HCT116 (cell line): ENCODE measurements around the gene STIL.

ENCODE experiments used
- POLR2A ChIP-seq: IDR thresholded peaks from 2 replicates; pipeline ENCODE4 v1.7.0; 2011; ENCODE audit warnings: borderline replicate concordance; ENCODE audit not compliant: insufficient read depth, insufficient read length; ENCODE audit errors: extremely low read depth
- RAD21 ChIP-seq: IDR thresholded peaks from 2 replicates; pipeline ENCODE4 v1.6.1; 2012; ENCODE audit warnings: low read depth, mild to moderate bottlenecking
- TF ChIP-seq, protein P1 (sequence below), 3 experiments: fragments of 200-600 bp in 1 of 3; sonication (generic) in 1 of 3; IDR thresholded peaks in 2 of 3; conservative IDR thresholded peaks in 1 of 3; 2 replicates each; pipeline ENCODE4 v1.5.1; 2012 to 2017; ENCODE audit warnings: low read depth in 2 of 3, low read length in 2 of 3, antibody characterized with exemption in 1 of 3, borderline replicate concordance in 1 of 3, control low read depth in 1 of 3, mild to moderate bottlenecking in 1 of 3, mixed read lengths in 1 of 3, mixed run types in 1 of 3, moderate library complexity in 1 of 3; ENCODE audit not compliant: insufficient read depth in 1 of 3

DNA sequence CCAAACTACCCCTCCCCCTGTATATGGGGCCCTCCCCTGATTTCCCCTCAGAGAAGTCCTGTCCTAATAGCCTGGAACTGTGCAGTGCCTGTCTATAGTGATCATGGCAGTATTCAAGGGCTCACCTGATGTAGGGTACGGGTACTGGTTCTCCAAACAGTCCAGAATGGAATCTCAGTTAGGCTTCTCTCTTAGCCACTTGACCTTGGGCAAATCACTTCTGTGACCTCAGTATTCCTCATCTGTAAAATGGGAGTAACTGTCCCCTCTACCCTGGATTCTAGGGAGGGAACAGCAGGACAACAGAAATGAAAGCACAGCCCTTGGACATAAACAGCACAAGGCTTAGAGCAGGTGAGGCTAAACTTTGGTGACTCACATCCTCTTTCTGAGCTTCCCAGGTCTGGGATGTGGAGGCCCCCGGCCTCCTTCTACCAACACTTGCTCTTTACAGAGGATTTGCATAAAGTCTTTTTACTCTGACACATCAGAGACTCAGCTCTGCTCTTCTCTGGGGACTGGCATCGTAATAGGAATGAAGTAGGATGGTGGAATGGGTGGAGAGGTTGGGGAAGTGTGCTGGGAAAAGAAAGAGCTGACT is 104.1 kb downstream of the STIL start:
- TF ChIP-seq, protein P1, sequence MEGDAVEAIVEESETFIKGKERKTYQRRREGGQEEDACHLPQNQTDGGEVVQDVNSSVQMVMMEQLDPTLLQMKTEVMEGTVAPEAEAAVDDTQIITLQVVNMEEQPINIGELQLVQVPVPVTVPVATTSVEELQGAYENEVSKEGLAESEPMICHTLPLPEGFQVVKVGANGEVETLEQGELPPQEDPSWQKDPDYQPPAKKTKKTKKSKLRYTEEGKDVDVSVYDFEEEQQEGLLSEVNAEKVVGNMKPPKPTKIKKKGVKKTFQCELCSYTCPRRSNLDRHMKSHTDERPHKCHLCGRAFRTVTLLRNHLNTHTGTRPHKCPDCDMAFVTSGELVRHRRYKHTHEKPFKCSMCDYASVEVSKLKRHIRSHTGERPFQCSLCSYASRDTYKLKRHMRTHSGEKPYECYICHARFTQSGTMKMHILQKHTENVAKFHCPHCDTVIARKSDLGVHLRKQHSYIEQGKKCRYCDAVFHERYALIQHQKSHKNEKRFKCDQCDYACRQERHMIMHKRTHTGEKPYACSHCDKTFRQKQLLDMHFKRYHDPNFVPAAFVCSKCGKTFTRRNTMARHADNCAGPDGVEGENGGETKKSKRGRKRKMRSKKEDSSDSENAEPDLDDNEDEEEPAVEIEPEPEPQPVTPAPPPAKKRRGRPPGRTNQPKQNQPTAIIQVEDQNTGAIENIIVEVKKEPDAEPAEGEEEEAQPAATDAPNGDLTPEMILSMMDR (IDR thresholded peaks at IDR 0.05 in 2 of 3, conservative IDR thresholded peaks at IDR 0.05 in 1 of 3; ENCODE audit: borderline replicate concordance in 1 of 3, insufficient read depth in 1 of 3, low read depth in 2 of 3, low read length in 2 of 3) = no peak
- TF ChIP-seq POLR2A (no peak), RAD21 (no peak)
